Muscle layer of duodenum (tissue), 2 donors: ENCODE data around the gene STEAP1B.
"Not testable (repeated sequence)": the region's sequence is repeated elsewhere in the genome, so short reads cannot be mapped to it uniquely, and the experiment has no call there.

Source experiments
- H3K27ac ChIP-seq: one replicate; pipeline ENCODE4 v1.7.0; 2013; ENCODE audit warnings: mild to moderate bottlenecking, low read length
- H3K27me3 ChIP-seq: one replicate; pipeline ENCODE4 v1.7.0; 2013; ENCODE audit warnings: low read depth, mild to moderate bottlenecking, control low read depth, low read length
- H3K36me3 ChIP-seq, 2 donors: one replicate each; pipeline ENCODE4 v1.7.0; 2013; ENCODE audit warnings: low read length in 2 of 2, control low read depth in 1 of 2, mild to moderate bottlenecking in 1 of 2; ENCODE audit not compliant: insufficient read depth in 2 of 2, control insufficient read depth in 1 of 2
- H3K4me1 ChIP-seq, 2 donors: one replicate each; pipeline ENCODE4 v1.7.0; 2013; ENCODE audit warnings: low read length in 2 of 2, mild to moderate bottlenecking in 2 of 2, control low read depth in 1 of 2, moderate library complexity in 1 of 2; ENCODE audit not compliant: insufficient read depth in 2 of 2, control insufficient read depth in 1 of 2
- H3K4me3 ChIP-seq, 2 donors: one replicate each; pipeline ENCODE4 v1.7.0; 2013; ENCODE audit warnings: low read length in 2 of 2, low read depth in 1 of 2, mild to moderate bottlenecking in 1 of 2
- H3K9me3 ChIP-seq, 2 donors: one replicate each; pipeline ENCODE4 v1.7.0; 2013; ENCODE audit warnings: low read length in 2 of 2, control low read depth in 1 of 2, mild to moderate bottlenecking in 1 of 2; ENCODE audit not compliant: control insufficient read depth in 1 of 2
- donor health status: healthy.

Gene STEAP1B

GRCh38 chr7:22452142-22452959 lies 47.6 kb downstream of the STEAP1B start:
- Histone ChIP-seq H3K27ac (no peak overlapping the region), H3K27me3 (no peaks in the 10 kb centered on the region), H3K4me3 (peak overlapping the region; percentile 21 to 27), H3K9me3 (no peaks in the 10 kb centered on the region), H3K36me3 (no peaks in the 10 kb centered on the region), H3K4me1 (no peaks in the 10 kb centered on the region)

- H3K4me1 ChIP-seq, H3K4me3 ChIP-seq, H3K27me3 ChIP-seq, H3K36me3 ChIP-seq, H3K27ac ChIP-seq, H3K9me3 ChIP-seq: not testable (repeated sequence)
Observed at GRCh38 chr7:22450013-22450412, 50.0 kb downstream of the STEAP1B start.

DNA sequence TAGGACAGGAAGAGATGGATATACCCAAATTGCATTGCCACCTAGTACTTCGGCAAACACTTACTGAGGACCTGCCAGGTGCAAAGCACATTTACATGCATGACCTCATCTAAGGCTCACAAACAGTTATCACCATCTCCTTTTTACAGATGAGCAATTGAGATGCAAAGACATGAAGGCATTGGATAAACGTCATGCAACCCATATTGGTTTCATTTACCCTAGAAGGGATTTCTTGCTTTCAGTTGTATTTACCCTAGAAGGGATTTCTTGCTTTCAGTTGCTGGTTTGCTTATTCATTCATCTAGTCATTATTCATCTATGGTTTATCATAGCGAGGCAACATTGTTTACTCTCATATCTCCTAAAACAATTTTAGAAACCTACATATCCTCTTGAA lies 52.2 kb downstream of the STEAP1B start:
- H3K27me3 ChIP-seq = no peaks in the 10 kb centered on the region
- H3K4me1 ChIP-seq = peaks cover 0 to 4% of the 10 kb centered on the region in 2 donors
- no peak overlapping the region for H3K27ac ChIP-seq
- no peak overlapping the region for H3K4me3 ChIP-seq
- H3K36me3 ChIP-seq = no peaks in the 10 kb centered on the region
- no peaks in the 10 kb centered on the region for H3K9me3 ChIP-seq

GRCh38 chr7:22447008-22447407 lies 53.0 kb downstream of the STEAP1B start:
- Histone ChIP-seq H3K27ac (no peak overlapping the region), H3K4me3 (no peak overlapping the region), H3K27me3 (no peaks in the 10 kb centered on the region), H3K9me3 (no peaks in the 10 kb centered on the region), H3K36me3 (no peaks in the 10 kb centered on the region), H3K4me1 (peaks cover 0 to 4% of the 10 kb centered on the region in 2 donors)

DNA sequence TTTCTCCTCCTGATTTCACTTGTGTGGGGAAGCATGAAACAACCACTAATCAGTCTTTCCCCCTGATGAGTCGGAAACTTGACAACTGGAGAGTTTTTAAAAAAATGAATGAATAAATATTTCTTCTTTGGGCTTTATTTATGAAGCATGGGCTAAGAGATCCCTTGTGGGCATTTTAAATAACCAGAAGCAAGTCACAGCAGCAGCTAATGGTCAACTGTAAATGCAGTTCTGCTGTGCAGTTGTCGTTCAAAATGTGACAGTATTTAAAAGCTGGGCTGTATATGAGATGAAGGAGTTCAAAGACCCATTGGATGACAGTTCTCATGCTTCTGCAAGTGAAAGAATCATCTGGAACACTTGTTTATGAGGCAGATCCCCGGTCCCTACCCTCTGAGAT lies 54.1 kb downstream of the STEAP1B start:
- Histone ChIP-seq H3K27ac (no peak overlapping the region), H3K4me1 (peaks cover 0 to 4% of the 10 kb centered on the region in 2 donors), H3K4me3 (no peak overlapping the region), H3K9me3 (no peaks in the 10 kb centered on the region), H3K27me3 (no peaks in the 10 kb centered on the region), H3K36me3 (no peaks in the 10 kb centered on the region)

GRCh38 chr7:22445140-22445743 lies 54.7 kb downstream of the STEAP1B start:
- no peak overlapping the region for H3K27ac ChIP-seq
- no peaks in the 10 kb centered on the region for H3K36me3 ChIP-seq
- H3K9me3 ChIP-seq = no peaks in the 10 kb centered on the region
- peak overlapping the region in 1 of 2 donors; percentile 9 for H3K4me3 ChIP-seq
- peaks cover 0 to 4% of the 10 kb centered on the region in 2 donors for H3K4me1 ChIP-seq
- H3K27me3 ChIP-seq = no peaks in the 10 kb centered on the region

GRCh38 chr7:22444181-22444971 lies 55.6 kb downstream of the STEAP1B start:
- no peaks in the 10 kb centered on the region for H3K27me3 ChIP-seq
- H3K36me3 ChIP-seq = no peaks in the 10 kb centered on the region
- H3K27ac ChIP-seq = no peak overlapping the region
- H3K4me3 ChIP-seq = no peak overlapping the region
- H3K4me1 ChIP-seq = peaks cover 0 to 4% of the 10 kb centered on the region in 2 donors
- H3K9me3 ChIP-seq = no peaks in the 10 kb centered on the region

- H3K9me3 ChIP-seq = no peaks in the 10 kb centered on the region
- H3K36me3 ChIP-seq = no peaks in the 10 kb centered on the region
- peaks cover 0 to 4% of the 10 kb centered on the region in 2 donors for H3K4me1 ChIP-seq
- no peak overlapping the region for H3K27ac ChIP-seq
- no peak overlapping the region for H3K4me3 ChIP-seq
- no peaks in the 10 kb centered on the region for H3K27me3 ChIP-seq
Observed at GRCh38 chr7:22443370-22444180, 56.4 kb downstream of the STEAP1B start.

DNA sequence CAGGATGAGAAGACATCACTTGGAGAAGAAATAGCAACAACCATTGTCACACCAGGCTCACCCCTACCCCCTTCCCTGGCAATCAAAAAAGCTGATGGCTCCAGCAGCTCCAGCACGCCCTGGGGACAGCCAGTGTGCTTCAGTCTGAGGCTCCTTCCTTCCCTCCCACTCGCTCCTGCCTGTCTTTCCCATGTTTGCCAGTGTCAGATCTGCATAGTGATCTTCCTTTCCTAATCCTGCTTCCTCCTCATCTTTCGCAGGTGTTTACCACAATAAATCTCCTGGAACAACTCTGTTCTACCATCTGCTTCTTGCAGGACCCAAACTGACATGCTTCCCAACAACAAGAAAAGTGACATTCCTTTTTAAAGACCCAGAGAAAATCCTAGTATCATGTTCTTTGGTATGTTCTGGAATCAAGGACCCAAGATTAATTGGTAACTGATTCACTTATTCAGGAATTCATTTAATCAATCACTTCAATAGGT lies 57.1 kb downstream of the STEAP1B start:
- Histone ChIP-seq H3K4me3 (no peak overlapping the region), H3K36me3 (no peaks in the 10 kb centered on the region), H3K27ac (no peak overlapping the region), H3K9me3 (no peaks in the 10 kb centered on the region), H3K27me3 (no peaks in the 10 kb centered on the region), H3K4me1 (peaks cover 0 to 4% of the 10 kb centered on the region in 2 donors)

GRCh38 chr7:22442187-22442881 lies 57.7 kb downstream of the STEAP1B start:
- Histone ChIP-seq H3K27ac (no peak overlapping the region), H3K27me3 (no peaks in the 10 kb centered on the region), H3K36me3 (no peaks in the 10 kb centered on the region), H3K4me3 (no peak overlapping the region), H3K4me1 (peaks cover 0 to 4% of the 10 kb centered on the region in 2 donors), H3K9me3 (no peaks in the 10 kb centered on the region)
